Lower lobe of right lung (tissue), 2 donors: ENCODE data around the gene MACF1. TPM values are rescaled to one million over a fixed set of nuclear protein-coding genes. Genes with fewer than 3 reads are reported as not detected.

Source experiments
- ATAC-seq, 2 donors: fragments of 200-7000 bp; cut with Tn5 transposase; one replicate each; pipeline ENCODE4 v1.9.1; 2020 to 2022; ENCODE audit warnings: mild to moderate bottlenecking in 2 of 2, moderate library complexity in 2 of 2
- DNase-seq: peaks from one replicate; pipeline ENCODE4 v3.0.0-alpha.2; 2020
- H3K27ac ChIP-seq: fragments of 200-600 bp; one replicate; pipeline ENCODE4 v1.8.0; 2022
- H3K27me3 ChIP-seq: fragments of 200-600 bp; one replicate; pipeline ENCODE4 v1.8.0; 2022; ENCODE audit warnings: low read depth
- H3K36me3 ChIP-seq: fragments of 200-600 bp; one replicate; pipeline ENCODE4 v1.8.0; 2022; ENCODE audit warnings: mild to moderate bottlenecking
- H3K4me1 ChIP-seq: fragments of 200-600 bp; one replicate; pipeline ENCODE4 v1.8.0; 2022
- H3K4me3 ChIP-seq: fragments of 200-600 bp; one replicate; pipeline ENCODE4 v1.8.0; 2022; ENCODE audit warnings: mild to moderate bottlenecking
- H3K9me3 ChIP-seq: fragments of 200-600 bp; one replicate; pipeline ENCODE4 v1.8.0; 2022
- intact Hi-C: fragments of 100-400 bp; cut with DNase I; formaldehyde crosslinking; loops from one replicate; pipeline ENCODE4 v1.11.0; 2022
- total RNA-seq: library from RNA; stranded (reverse); fragmentation: NEBNext Ultra II Directional; extraction: Animal tissue kit (Norgen Biotek cat#: 25700); gene quantifications from one replicate; pipeline ENCODE4 v1.2.1, GENCODE V29; 2021
- TF ChIP-seq, protein P1 (sequence below): fragments of 200-600 bp; IDR thresholded peaks from one replicate; pipeline ENCODE4 v1.8.0; 2022; ENCODE audit warnings: antibody characterized with exemption, mild to moderate bottlenecking
- donor health status: DM: no; HTN: yes; CAD: no; lungs with severe emphysema.

The MACF1 gene
- total RNA-seq, 1 donor from 2014 or later = 506 TPM

DNA sequence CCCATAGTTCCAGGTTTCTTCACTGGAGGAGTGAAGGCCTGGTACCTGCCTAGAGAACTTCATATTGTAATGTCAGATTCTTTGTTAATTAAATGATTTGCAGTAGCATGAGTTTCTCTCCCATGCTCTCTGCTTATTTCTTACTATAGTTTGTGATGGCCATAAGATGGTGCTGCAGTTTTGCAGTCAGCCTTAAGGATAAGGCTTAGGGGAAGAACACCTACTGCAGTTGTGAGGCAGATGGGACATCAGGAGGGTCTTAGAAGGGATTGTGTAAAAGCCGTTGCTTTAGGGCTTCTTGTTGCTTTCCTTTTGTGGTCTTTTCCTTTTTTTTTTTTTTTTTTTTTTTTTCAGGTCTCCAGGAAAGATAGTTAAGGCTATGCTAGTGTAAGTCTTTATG is 61.8 kb downstream of the MACF1 start:
- TF ChIP-seq, protein P1, sequence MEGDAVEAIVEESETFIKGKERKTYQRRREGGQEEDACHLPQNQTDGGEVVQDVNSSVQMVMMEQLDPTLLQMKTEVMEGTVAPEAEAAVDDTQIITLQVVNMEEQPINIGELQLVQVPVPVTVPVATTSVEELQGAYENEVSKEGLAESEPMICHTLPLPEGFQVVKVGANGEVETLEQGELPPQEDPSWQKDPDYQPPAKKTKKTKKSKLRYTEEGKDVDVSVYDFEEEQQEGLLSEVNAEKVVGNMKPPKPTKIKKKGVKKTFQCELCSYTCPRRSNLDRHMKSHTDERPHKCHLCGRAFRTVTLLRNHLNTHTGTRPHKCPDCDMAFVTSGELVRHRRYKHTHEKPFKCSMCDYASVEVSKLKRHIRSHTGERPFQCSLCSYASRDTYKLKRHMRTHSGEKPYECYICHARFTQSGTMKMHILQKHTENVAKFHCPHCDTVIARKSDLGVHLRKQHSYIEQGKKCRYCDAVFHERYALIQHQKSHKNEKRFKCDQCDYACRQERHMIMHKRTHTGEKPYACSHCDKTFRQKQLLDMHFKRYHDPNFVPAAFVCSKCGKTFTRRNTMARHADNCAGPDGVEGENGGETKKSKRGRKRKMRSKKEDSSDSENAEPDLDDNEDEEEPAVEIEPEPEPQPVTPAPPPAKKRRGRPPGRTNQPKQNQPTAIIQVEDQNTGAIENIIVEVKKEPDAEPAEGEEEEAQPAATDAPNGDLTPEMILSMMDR = no peak
- intact Hi-C loops = loop anchor here (10.0 kb wide), 1 partner anchor 161 kb away; no protein-coding TSS in a partner anchor
- Histone ChIP-seq H3K4me3 (no peak overlapping the region), H3K27ac (no peak overlapping the region), H3K9me3 (no peaks in the 10 kb centered on the region), H3K36me3 (no peaks in the 10 kb centered on the region), H3K27me3 (no peaks in the 10 kb centered on the region), H3K4me1 (peaks cover 64% of the 10 kb centered on the region)
- no peak for ATAC-seq
- DNase-seq = no peak

DNA sequence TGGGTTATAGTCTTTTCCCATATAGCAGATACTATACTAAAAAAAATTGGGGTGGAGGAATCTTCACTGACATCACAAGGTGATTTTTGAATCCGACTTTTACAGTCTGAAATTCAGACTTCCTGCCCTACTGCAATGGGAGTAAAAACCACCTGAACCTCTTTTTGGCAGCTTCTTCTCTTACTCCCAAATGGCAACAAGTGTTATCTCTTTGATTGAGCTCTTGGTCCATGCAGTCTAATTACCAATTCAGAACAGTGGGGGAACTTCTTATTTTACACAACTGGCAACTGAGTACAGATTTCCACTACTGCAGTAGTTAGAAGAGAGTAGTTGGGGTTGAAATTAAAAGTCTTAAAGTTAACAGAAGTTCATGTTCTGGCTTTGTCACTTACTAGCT is 62.3 kb downstream of the MACF1 start:
- Histone ChIP-seq H3K36me3 (no peaks in the 10 kb centered on the region), H3K9me3 (no peaks in the 10 kb centered on the region), H3K4me3 (no peak overlapping the region), H3K4me1 (peaks cover 70% of the 10 kb centered on the region), H3K27ac (no peak overlapping the region), H3K27me3 (no peaks in the 10 kb centered on the region)
- intact Hi-C loops = loop anchor here (10.0 kb wide), 1 partner anchor 162 kb away; no protein-coding TSS in a partner anchor
- DNase-seq (no peak), ATAC-seq (no peak)
- TF ChIP-seq, protein P1 = no peak

DNA sequence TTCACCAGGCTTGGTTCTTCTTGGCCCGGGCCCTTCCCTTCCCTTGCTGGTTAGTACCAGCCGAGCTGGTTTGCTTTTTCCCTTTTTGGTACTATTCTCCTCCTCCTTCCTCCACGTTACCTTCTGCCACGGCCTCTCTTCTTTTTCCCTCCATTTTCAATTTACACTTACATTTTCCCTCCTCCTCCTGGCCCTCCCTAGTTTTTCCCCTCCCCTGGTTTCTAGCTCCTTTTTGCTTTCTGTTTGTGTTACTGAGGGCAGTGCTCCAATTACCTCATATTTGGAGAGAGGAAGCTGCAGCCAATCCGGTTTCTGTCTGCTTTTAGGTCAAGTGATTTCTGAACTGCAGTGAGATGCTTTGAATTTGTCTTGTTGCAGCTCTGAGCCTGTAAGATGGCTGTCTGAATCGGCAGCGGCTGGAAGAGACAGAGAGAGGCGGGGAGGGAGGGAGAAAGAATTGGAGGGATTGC is 63.7 kb downstream of the MACF1 start:
- H3K4me3 ChIP-seq = peak overlapping the region; percentile 34
- peak; percentile 81 to 92 for ATAC-seq
- H3K27me3 ChIP-seq = no peaks in the 10 kb centered on the region
- peak overlapping the region; percentile 73 for H3K27ac ChIP-seq
- H3K36me3 ChIP-seq = no peaks in the 10 kb centered on the region
- DNase-seq = no peak
- TF ChIP-seq, protein P1 = no peak
- H3K9me3 ChIP-seq = no peaks in the 10 kb centered on the region
- intact Hi-C loops = loop anchor here (10.0 kb wide), 1 partner anchor 163 kb away; no protein-coding TSS in a partner anchor
- H3K4me1 ChIP-seq = peaks cover 69% of the 10 kb centered on the region

DNA sequence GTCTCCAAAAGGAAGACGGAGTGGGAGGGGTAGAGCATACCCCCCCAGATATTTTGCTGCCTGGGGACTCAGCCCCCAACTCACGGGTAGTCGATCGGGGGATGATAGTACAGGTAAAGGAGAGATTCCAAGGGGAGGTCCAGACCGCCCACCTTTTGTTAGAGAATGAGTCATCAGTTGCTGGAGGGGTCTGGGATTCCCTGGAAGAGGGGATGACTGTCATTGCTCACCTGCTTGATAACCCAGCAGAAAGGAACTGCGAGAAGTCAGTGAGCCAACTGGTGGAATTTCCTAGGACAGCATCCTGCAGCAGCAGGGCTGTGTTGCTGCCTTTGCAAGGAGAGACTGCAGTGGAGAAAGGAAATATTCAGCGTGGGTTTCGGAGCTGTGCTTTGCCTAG is 64.4 kb downstream of the MACF1 start:
- Histone ChIP-seq H3K4me3 (no peak overlapping the region), H3K9me3 (no peaks in the 10 kb centered on the region), H3K27ac (peak overlapping the region; percentile 73), H3K4me1 (peaks cover 69% of the 10 kb centered on the region), H3K36me3 (no peaks in the 10 kb centered on the region), H3K27me3 (no peaks in the 10 kb centered on the region)
- no peak for DNase-seq
- TF ChIP-seq, protein P1 = no peak
- ATAC-seq = no peak
- intact Hi-C loops = loop anchor here (10.0 kb wide), 1 partner anchor 164 kb away; no protein-coding TSS in a partner anchor

DNA sequence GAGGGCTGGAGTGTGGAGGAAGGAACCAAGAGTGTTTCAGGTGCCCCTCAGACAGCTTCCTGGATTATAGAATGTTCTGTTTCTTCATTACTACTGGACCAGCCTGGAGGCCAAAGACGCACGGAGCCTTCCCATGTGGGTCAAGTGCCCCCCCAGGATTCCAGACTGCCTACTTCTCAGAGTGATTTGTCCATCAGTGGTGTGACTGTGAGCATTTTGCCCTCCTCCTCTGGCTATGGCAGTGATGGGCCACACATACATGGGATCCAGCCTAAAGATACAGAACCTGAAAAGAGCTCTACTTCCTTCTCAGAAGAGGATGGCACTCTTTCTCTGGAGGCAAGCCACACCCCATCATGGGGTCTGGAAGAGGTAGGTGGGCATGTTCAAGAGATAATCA is 64.9 kb downstream of the MACF1 start:
- DNase-seq (no peak), ATAC-seq (no peak)
- peak overlapping the region; percentile 73 for H3K27ac ChIP-seq
- peaks cover 69% of the 10 kb centered on the region for H3K4me1 ChIP-seq
- no peaks in the 10 kb centered on the region for H3K9me3 ChIP-seq
- intact Hi-C loops = loop anchor here (10.0 kb wide), 1 partner anchor 165 kb away; no protein-coding TSS in a partner anchor
- no peak overlapping the region for H3K4me3 ChIP-seq
- no peaks in the 10 kb centered on the region for H3K36me3 ChIP-seq
- H3K27me3 ChIP-seq = no peaks in the 10 kb centered on the region
- TF ChIP-seq, protein P1 = no peak
